Measurements from ENCODE around the gene RAPGEF3. TPM values are rescaled to one million over a fixed set of nuclear protein-coding genes. Genes with fewer than 3 reads are reported as not detected.

The RAPGEF3 gene
- total and polyA plus RNA-seq, 8 donors: 10.8 to 28.9 (median 16.5) TPM

DNA sequence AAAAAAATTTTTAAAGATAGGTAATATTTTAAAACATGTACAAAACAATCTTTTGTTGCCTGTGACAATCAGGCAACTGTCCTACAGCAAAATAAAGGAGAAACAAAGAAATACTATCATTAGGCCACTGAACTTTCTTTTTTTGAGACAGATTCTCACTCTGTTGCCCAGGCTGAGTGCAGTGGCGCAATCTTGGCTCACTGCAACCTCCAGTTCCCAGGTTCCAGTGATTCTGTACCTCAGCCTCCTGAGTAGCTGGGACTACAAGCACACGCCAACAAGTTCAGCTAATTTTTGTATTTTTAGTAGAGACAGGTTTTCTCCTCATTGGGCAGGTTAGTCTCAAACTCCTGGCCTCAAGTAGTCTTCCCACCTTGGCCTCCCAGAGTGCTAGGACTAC is 69.5 kb downstream of the RAPGEF3 start:
- no peak overlapping the region for H3K4me3 ChIP-seq
- H3K9me3 ChIP-seq: no peaks in the 10 kb centered on the region
- DNase-seq (no peak), ATAC-seq (no peak)
- H3K27me3 ChIP-seq: no peaks in the 10 kb centered on the region
- H3K27ac ChIP-seq: no peak overlapping the region
- TF ChIP-seq, protein P1, sequence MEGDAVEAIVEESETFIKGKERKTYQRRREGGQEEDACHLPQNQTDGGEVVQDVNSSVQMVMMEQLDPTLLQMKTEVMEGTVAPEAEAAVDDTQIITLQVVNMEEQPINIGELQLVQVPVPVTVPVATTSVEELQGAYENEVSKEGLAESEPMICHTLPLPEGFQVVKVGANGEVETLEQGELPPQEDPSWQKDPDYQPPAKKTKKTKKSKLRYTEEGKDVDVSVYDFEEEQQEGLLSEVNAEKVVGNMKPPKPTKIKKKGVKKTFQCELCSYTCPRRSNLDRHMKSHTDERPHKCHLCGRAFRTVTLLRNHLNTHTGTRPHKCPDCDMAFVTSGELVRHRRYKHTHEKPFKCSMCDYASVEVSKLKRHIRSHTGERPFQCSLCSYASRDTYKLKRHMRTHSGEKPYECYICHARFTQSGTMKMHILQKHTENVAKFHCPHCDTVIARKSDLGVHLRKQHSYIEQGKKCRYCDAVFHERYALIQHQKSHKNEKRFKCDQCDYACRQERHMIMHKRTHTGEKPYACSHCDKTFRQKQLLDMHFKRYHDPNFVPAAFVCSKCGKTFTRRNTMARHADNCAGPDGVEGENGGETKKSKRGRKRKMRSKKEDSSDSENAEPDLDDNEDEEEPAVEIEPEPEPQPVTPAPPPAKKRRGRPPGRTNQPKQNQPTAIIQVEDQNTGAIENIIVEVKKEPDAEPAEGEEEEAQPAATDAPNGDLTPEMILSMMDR (IDR thresholded peaks at IDR 0.05): no peak
- intact Hi-C loops (cut with DNase I): no loop called here
- peaks cover 0 to 38% of the 10 kb centered on the region in 2 donors for H3K36me3 ChIP-seq
- H3K4me1 ChIP-seq: no peaks in the 10 kb centered on the region

DNA sequence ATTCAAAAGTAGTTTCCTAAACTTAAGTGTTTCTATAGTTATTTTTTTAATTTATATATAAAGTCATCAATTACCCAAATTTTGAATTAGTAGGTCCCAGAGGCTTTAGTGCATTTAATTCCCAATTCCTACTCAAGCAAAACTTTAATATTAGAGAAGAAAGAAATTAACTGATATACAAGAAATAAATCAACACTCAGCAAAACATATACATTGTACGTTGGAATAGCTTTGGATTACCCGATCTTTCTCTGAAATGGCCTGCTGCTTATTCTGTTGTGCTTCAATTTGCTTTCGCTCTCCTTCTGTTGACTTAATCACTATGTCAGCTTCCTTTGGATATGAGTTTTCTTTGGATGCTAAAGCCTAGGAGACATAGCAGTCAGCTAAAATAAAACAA is 71.0 kb downstream of the RAPGEF3 start:
- DNase-seq (no peak), ATAC-seq (no peak)
- H3K27me3 ChIP-seq: no peaks in the 10 kb centered on the region
- H3K4me3 ChIP-seq: no peak overlapping the region
- intact Hi-C loops (cut with DNase I): no loop called here
- no peaks in the 10 kb centered on the region for H3K4me1 ChIP-seq
- H3K9me3 ChIP-seq: no peaks in the 10 kb centered on the region
- H3K27ac ChIP-seq: no peak overlapping the region
- H3K36me3 ChIP-seq: peaks cover 0 to 27% of the 10 kb centered on the region in 2 donors
- TF ChIP-seq, protein P1 (IDR thresholded peaks at IDR 0.05): no peak

DNA sequence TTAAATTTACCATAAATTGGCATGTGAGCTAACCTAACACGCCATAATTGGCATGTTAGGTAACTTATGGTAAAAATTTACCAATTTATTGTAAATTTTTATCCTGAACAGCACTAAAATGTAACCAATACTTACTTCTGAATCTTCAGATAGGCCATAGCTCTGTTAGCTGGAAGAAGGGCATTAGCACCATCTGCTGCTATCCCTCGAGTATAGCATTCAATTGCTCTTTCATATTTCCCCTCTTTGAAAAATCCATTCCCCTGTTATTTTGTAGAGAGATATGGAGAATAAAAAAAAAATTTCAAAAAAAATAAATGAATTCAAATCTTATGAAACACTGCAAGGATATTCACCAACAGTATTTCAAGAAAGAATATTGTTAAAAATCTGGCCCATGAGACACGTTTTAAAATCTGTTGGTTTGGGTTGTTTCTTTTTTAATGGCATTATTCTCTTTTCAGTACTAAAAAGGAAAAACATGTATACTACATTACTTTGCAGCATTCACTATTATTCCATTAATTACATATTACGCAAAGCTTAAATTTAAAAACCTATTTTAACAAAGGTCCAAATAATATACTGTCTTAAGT is 71.9 kb downstream of the RAPGEF3 start:
- TF ChIP-seq, protein P1 (IDR thresholded peaks at IDR 0.05): peak; percentile 19 to 51
- ATAC-seq (peak; percentile 77), DNase-seq (peak in 2 of 4 donors; percentile 16 to 55)
- Histone ChIP-seq H3K4me1 (no peaks in the 10 kb centered on the region), H3K27me3 (no peaks in the 10 kb centered on the region), H3K4me3 (no peak overlapping the region), H3K27ac (no peak overlapping the region), H3K36me3 (peaks cover 0 to 27% of the 10 kb centered on the region in 2 donors), H3K9me3 (no peaks in the 10 kb centered on the region)
- intact Hi-C loops (cut with DNase I): no loop called here

Other genes starting within 250 kb of the RAPGEF3 start
- gene RPAP3, start 52.9 kb downstream of the RAPGEF3 start, total RNA-seq: 10 to 100 TPM; 18.5 to 20.7 TPM
- gene RPAP3, start 52.9 kb downstream of the RAPGEF3 start, polyA plus RNA-seq (ENCODE audit: insufficient read length in 6 of 6): 10 to 100 TPM; 32.8 to 41.6 (median 35.8) TPM
- gene ENDOU, start 33.4 kb downstream of the RAPGEF3 start, total RNA-seq: not detected
- gene ENDOU, start 33.4 kb downstream of the RAPGEF3 start, polyA plus RNA-seq (ENCODE audit: insufficient read length in 6 of 6): under 1 TPM; 0.14 to 0.58 (median 0.30) TPM
- gene SLC48A1, start 14.4 kb upstream of the RAPGEF3 start, total RNA-seq: 10 to 100 TPM; 35.4 to 38.6 TPM
- 10 to 100 TPM; 14.9 to 19.7 (median 17.2) TPM for gene SLC48A1, start 14.4 kb upstream of the RAPGEF3 start, polyA plus RNA-seq (ENCODE audit: insufficient read length in 6 of 6)
- 100 to 1,000 TPM; 102 to 115 TPM for gene HDAC7, start 61.0 kb upstream of the RAPGEF3 start, total RNA-seq
- gene HDAC7, start 61.0 kb upstream of the RAPGEF3 start, polyA plus RNA-seq (ENCODE audit: insufficient read length in 6 of 6): 100 to 1,000 TPM in 1 of 6 donors, 10 to 100 TPM in 5; 69.1 to 102 (median 79.0) TPM
- 10 to 100 TPM; 29.7 to 32.1 TPM for gene VDR, start 146.1 kb upstream of the RAPGEF3 start, total RNA-seq
- gene VDR, start 146.1 kb upstream of the RAPGEF3 start, polyA plus RNA-seq (ENCODE audit: insufficient read length in 6 of 6): 1 to 10 TPM; 1.1 to 2.2 (median 1.9) TPM
- 10 to 100 TPM; 43.1 to 66.8 TPM for gene TMEM106C, start 204.7 kb upstream of the RAPGEF3 start, total RNA-seq
- 10 to 100 TPM; 76.4 to 99.3 (median 88.7) TPM for gene TMEM106C, start 204.7 kb upstream of the RAPGEF3 start, polyA plus RNA-seq (ENCODE audit: insufficient read length in 6 of 6)
- under 1 TPM in 1 of 2 donors, not detected in 1; 0.06 TPM for gene COL2A1, start 245.6 kb upstream of the RAPGEF3 start, total RNA-seq
- gene COL2A1, start 245.6 kb upstream of the RAPGEF3 start, polyA plus RNA-seq (ENCODE audit: insufficient read length in 6 of 6): 10 to 100 TPM; 66.1 to 91.3 (median 71.3) TPM